T-helper 2 cell treated with Interferon-gamma antibody and Interleukin-4, amounts not matched to agents 5 μg/mL and 100 μg/mL, for 36 hours (primary cell): Measurements from ENCODE around the gene ABI1.

Source experiments
- DNase-seq: peaks from one replicate; pipeline ENCODE4 v3.0.0; 2021; ENCODE audit warnings: low spot score
- H3K27ac Mint-ChIP-seq: one replicate; pipeline ENCODE4 v1.8.0; 2021; ENCODE audit warnings: mild to moderate bottlenecking, mixed read lengths
- H3K27me3 Mint-ChIP-seq: one replicate; pipeline ENCODE4 v1.8.0; 2021; ENCODE audit warnings: low read depth, mixed read lengths
- H3K36me3 Mint-ChIP-seq: one replicate; pipeline ENCODE4 v1.8.0; 2021; ENCODE audit warnings: low read depth, mixed read lengths
- H3K4me1 Mint-ChIP-seq: one replicate; pipeline ENCODE4 v1.8.0; 2021; ENCODE audit warnings: low read depth, mixed read lengths
- H3K4me3 Mint-ChIP-seq: one replicate; pipeline ENCODE4 v1.8.0; 2022; ENCODE audit warnings: mild to moderate bottlenecking, moderate library complexity, mixed read lengths
- H3K9me3 Mint-ChIP-seq: one replicate; pipeline ENCODE4 v1.8.0; 2021; ENCODE audit warnings: mixed read lengths

Gene ABI1

DNA sequence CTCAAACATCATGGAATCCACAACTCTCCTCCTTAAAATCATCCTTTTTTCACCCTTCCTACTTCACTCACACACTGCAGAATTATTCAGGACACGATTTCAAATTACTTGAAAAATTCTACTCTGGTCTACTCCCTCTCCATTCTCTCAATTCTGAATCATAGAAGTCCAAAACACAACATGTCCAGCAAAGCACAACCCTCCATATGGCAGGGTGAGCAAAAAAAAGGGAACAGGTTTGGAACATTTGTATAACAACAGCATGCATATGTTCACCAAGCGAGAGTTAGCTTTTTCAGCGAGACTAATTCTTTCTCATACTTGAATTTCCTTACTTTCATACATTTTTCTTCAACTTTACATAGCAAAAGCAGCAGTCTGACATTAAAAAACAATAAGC, 73.4 kb downstream of the ABI1 start:
- Mint-ChIP-seq H3K4me3 (no peak overlapping the region), H3K9me3 (no peaks in the 10 kb centered on the region), H3K27me3 (no peaks in the 10 kb centered on the region), H3K4me1 (peaks cover 31% of the 10 kb centered on the region), H3K36me3 (peaks cover 26% of the 10 kb centered on the region), H3K27ac (peak overlapping the region; percentile 26)
- no peak for DNase-seq

DNA sequence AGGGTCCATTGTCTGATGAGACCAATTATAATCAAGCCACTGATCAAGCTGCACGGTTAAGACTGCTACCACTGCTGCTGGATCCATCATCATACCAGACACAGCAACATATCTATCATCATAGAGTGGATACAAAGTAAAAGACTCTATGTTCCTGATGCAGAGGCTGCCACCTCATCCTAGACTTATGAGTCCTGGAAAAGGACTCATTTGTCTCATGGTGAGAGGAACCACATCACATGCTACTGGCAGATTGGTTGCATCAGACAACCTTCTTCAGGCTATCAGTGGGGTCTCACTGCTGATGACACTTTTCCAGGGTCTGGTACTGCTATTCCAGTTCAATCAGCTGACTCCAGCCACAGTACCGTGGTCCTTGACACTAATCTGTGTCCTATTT, 79.0 kb downstream of the ABI1 start:
- peaks cover 50% of the 10 kb centered on the region for H3K4me1 Mint-ChIP-seq
- H3K27me3 Mint-ChIP-seq = no peaks in the 10 kb centered on the region
- no peak overlapping the region for H3K27ac Mint-ChIP-seq
- H3K9me3 Mint-ChIP-seq = no peaks in the 10 kb centered on the region
- no peak for DNase-seq
- H3K36me3 Mint-ChIP-seq = peaks cover 5% of the 10 kb centered on the region
- no peak overlapping the region for H3K4me3 Mint-ChIP-seq

- Mint-ChIP-seq H3K27me3 (no peaks in the 10 kb centered on the region), H3K4me3 (no peak overlapping the region), H3K4me1 (peaks cover 48% of the 10 kb centered on the region), H3K36me3 (peaks cover 3% of the 10 kb centered on the region), H3K27ac (no peak overlapping the region), H3K9me3 (no peaks in the 10 kb centered on the region)
- no peak for DNase-seq
Observed at GRCh38 chr10:26780793-26781601, 79.8 kb downstream of the ABI1 start.

DNA sequence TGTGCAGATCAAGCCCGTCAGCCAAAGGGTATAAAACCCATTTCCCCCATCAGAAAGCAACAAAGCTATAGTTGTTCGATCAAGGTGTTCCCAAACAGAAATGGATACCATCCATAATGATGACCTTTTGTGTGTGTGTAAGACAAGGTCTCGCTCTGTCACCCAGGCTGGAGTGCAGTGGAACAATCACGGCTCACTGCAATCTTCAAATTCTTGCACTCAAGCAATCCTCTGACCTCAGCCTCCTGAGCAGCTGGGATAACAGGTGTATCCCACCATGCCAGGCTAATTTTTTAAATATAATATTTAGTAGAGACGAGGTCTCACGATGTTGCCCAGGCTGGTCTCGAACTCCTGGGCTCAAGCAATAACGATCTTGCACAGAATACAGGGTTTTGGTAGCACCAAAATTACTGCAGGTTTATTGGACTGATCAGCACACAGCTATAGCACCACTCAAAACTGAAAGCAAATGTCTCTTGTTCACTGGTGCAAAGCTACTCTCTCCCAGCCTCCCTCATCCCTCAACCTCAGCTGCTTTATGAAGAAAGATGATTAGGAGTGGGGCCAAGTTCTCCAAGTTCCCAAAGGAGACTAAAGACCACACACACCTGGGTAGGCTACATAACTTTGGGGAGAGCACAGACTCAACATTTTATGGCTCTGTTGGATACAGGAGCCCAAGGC, 80.5 kb downstream of the ABI1 start:
- Mint-ChIP-seq H3K4me1 (peaks cover 44% of the 10 kb centered on the region), H3K9me3 (no peaks in the 10 kb centered on the region), H3K27me3 (no peaks in the 10 kb centered on the region), H3K27ac (peak overlapping the region; percentile 45), H3K36me3 (peaks cover 5% of the 10 kb centered on the region), H3K4me3 (no peak overlapping the region)
- DNase-seq = no peak

- no peak for DNase-seq
- no peaks in the 10 kb centered on the region for H3K9me3 Mint-ChIP-seq
- H3K27ac Mint-ChIP-seq = no peak overlapping the region
- H3K4me1 Mint-ChIP-seq = peaks cover 44% of the 10 kb centered on the region
- no peak overlapping the region for H3K4me3 Mint-ChIP-seq
- H3K27me3 Mint-ChIP-seq = no peaks in the 10 kb centered on the region
- peaks cover 3% of the 10 kb centered on the region for H3K36me3 Mint-ChIP-seq
Observed at GRCh38 chr10:26779176-26779860, 81.4 kb downstream of the ABI1 start.

- Mint-ChIP-seq H3K36me3 (peaks cover 3% of the 10 kb centered on the region), H3K9me3 (no peaks in the 10 kb centered on the region), H3K27ac (no peak overlapping the region), H3K4me1 (peaks cover 34% of the 10 kb centered on the region), H3K4me3 (no peak overlapping the region), H3K27me3 (no peaks in the 10 kb centered on the region)
- no peak for DNase-seq
Observed at GRCh38 chr10:26777686-26778085, 83.1 kb downstream of the ABI1 start.

GRCh38 chr10:26776258-26776657, 84.5 kb downstream of the ABI1 start:
- Mint-ChIP-seq H3K4me1 (peaks cover 22% of the 10 kb centered on the region), H3K27ac (no peak overlapping the region), H3K27me3 (no peaks in the 10 kb centered on the region), H3K36me3 (peaks cover 3% of the 10 kb centered on the region), H3K4me3 (no peak overlapping the region), H3K9me3 (no peaks in the 10 kb centered on the region)
- DNase-seq = no peak

- Mint-ChIP-seq H3K27ac (peak overlapping the region; percentile 19), H3K9me3 (no peaks in the 10 kb centered on the region), H3K27me3 (no peaks in the 10 kb centered on the region), H3K4me3 (no peak overlapping the region), H3K36me3 (peaks cover 10% of the 10 kb centered on the region), H3K4me1 (peaks cover 4% of the 10 kb centered on the region)
- no peak for DNase-seq
Observed at GRCh38 chr10:26773633-26774032, 87.1 kb downstream of the ABI1 start.

DNA sequence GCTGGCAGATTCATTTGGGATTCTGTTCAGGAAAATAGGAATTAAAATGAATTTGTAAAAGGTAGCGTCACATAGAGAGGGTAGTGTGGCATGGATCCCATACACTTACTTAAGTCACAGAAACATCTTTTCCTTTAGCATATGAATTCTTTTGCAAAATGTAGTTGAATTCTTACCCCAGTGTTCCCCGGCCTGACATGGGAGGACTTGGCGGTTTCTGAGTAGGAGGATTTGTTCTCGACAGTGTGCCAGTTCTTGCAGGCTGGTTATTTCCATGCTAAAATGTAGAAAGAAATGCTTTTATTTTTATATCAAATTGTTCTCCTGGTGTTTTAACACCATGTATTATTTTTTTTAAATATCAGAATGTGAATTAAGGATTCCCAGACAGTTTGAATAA, 90.7 kb downstream of the ABI1 start:
- H3K36me3 Mint-ChIP-seq = peaks cover 21% of the 10 kb centered on the region
- H3K9me3 Mint-ChIP-seq = no peaks in the 10 kb centered on the region
- H3K4me1 Mint-ChIP-seq = peaks cover 2% of the 10 kb centered on the region
- no peak overlapping the region for H3K27ac Mint-ChIP-seq
- H3K27me3 Mint-ChIP-seq = no peaks in the 10 kb centered on the region
- no peak overlapping the region for H3K4me3 Mint-ChIP-seq
- DNase-seq = no peak

DNA sequence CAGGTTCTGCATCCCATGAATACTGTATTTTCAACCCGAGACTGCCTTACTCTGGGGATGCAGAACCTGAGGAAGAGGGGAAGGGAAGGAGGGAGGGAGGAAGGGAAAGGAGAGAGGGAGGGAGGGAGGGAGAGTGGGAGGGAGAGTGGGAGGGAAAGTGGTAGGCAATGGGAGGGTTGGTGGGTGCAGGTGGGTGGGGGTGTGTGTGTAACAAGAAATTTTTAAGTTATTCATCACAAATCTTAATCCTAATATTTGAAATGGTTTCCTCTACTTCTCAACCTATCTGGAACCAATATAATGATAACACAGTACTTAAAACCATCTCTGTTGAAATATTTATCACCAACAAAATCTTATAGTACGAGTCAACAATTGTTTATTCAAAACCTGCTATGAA, 95.2 kb downstream of the ABI1 start:
- no peak overlapping the region for H3K27ac Mint-ChIP-seq
- H3K27me3 Mint-ChIP-seq = no peaks in the 10 kb centered on the region
- H3K4me3 Mint-ChIP-seq = no peak overlapping the region
- H3K36me3 Mint-ChIP-seq = peaks cover 24% of the 10 kb centered on the region
- DNase-seq = no peak
- peaks cover 2% of the 10 kb centered on the region for H3K4me1 Mint-ChIP-seq
- H3K9me3 Mint-ChIP-seq = no peaks in the 10 kb centered on the region

DNA sequence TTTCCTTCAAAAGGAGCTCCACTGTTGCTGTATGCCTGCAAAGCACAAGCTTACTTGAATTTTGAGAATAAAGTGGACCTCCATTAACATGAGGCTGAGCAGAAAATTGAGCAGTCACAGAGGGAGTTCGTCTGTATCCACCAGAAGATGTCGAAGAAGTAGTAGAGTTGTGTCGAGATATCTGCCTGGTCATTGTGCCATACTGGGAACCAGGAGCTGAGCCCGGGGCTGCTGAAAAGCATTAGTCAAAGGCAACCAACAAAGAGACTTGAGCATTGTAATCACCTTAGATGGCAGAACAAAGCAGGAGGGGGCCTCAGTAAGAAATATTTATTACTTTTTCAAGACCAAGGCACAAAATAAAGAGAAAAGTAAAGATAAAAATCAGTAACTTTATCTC, 101.8 kb downstream of the ABI1 start:
- peaks cover 27% of the 10 kb centered on the region for H3K36me3 Mint-ChIP-seq
- H3K27me3 Mint-ChIP-seq = no peaks in the 10 kb centered on the region
- no peaks in the 10 kb centered on the region for H3K9me3 Mint-ChIP-seq
- H3K4me3 Mint-ChIP-seq = no peak overlapping the region
- no peak for DNase-seq
- H3K27ac Mint-ChIP-seq = no peak overlapping the region
- H3K4me1 Mint-ChIP-seq = peaks cover 11% of the 10 kb centered on the region

DNA sequence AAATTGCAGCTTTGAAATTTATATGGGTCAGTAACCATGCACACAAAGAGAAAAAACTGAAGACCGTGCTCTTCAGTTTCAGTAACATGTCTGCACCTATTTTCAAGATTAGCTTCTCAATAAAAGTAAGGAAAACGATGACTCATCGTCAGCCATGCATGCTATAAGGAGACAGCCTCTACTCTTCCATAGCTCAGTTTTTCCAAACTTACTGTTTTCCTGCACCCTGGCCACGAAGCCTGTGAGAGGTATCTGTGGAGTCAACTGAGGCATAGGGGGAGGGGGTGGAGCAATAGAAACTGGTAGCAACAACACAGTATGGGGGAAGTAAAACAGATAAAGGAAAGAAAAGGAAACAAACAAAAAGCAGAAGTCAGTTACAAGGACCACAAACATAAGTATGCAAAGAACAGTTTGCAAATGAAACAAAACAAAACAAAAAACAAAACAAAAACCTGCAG, 105.3 kb downstream of the ABI1 start:
- H3K4me3 Mint-ChIP-seq = peak overlapping the region; percentile 47
- H3K4me1 Mint-ChIP-seq = peaks cover 24% of the 10 kb centered on the region
- H3K27ac Mint-ChIP-seq = peak overlapping the region; percentile 66
- no peak for DNase-seq
- H3K27me3 Mint-ChIP-seq = no peaks in the 10 kb centered on the region
- no peaks in the 10 kb centered on the region for H3K9me3 Mint-ChIP-seq
- peaks cover 31% of the 10 kb centered on the region for H3K36me3 Mint-ChIP-seq

DNA sequence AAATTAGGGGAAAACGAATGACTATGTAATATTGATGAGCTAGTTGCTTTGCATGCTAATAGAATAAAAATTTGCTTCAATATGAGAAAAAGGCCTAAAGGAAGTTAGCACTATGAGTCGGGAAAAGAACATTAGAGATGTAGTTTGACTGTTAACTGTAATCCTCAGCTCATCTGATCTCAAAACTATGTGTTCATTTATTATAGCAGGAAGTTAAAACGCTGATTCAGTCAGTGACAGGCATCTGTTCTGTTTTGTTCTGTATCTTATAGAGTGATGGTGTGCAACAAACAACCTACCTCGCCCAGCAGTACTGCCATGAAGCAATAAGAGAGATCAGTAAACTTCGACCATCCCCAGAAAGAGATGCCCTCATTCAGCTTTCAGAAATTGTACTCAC, 114.7 kb downstream of the ABI1 start:
- H3K27ac Mint-ChIP-seq = peak overlapping the region; percentile 53
- peaks cover 25% of the 10 kb centered on the region for H3K4me1 Mint-ChIP-seq
- DNase-seq = no peak
- no peaks in the 10 kb centered on the region for H3K9me3 Mint-ChIP-seq
- H3K27me3 Mint-ChIP-seq = no peaks in the 10 kb centered on the region
- peaks cover 61% of the 10 kb centered on the region for H3K36me3 Mint-ChIP-seq
- no peak overlapping the region for H3K4me3 Mint-ChIP-seq

DNA sequence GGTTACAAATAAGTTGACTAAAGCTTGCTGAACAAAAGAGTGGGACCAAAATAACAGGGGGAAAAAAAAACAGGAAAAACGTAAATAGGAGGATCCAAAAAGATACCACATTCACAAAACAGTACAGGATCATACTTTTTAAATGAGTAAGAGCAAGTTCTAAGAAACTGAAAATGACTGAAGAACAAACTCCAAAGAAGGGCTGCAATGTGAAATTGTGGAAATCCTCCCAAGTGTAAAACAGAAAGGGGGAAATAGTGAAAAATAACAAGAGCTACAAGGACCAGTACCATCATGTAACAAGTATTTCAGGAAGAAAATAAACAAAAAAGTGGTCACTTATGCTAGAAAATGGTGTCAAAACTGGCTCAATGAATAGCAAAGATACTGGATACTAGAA, 116.9 kb downstream of the ABI1 start:
- H3K4me3 Mint-ChIP-seq = no peak overlapping the region
- no peaks in the 10 kb centered on the region for H3K27me3 Mint-ChIP-seq
- peak overlapping the region; percentile 8 for H3K27ac Mint-ChIP-seq
- no peak for DNase-seq
- H3K4me1 Mint-ChIP-seq = peaks cover 43% of the 10 kb centered on the region
- peaks cover 72% of the 10 kb centered on the region for H3K36me3 Mint-ChIP-seq
- no peaks in the 10 kb centered on the region for H3K9me3 Mint-ChIP-seq
